Endothelial cell of coronary artery (primary cell): Measurements from ENCODE around the gene ATXN7L1. TPM values are rescaled to one million over a fixed set of nuclear protein-coding genes. Genes with fewer than 3 reads are reported as not detected.

Experiments
- total RNA-seq: library from RNA; depleted of rRNA; stranded (reverse); fragments of >200 nt; gene quantifications from 2 replicates; pipeline ENCODE4 v1.2.3, GENCODE V29; 2014

ATXN7L1 gene
- 5.5 and 6.5 TPM in 2 replicates for total RNA-seq

GRCh38 chr7:105876091-105876963, at the start of gene ATXN7L1:
TSS of gene ATXN7L1 (minus strand) at chr7:105876599. CDS start at chr7:105876558, 41 bp downstream.

GRCh38 chr7:105581066-105581811, 295.2 kb downstream of the ATXN7L1 start, which contains the start of gene EFCAB10:
TSS of gene EFCAB10 (minus strand) at chr7:105581493. CDS start at chr7:105581463, 30 bp downstream.

Other genes with a start within 250 kb of the ATXN7L1 start
- 1.3 and 1.7 TPM in 2 replicates for gene CDHR3, start 86.7 kb upstream of the ATXN7L1 start, total RNA-seq
- 41.7 and 56.0 TPM in 2 replicates for gene SYPL1, start 235.7 kb upstream of the ATXN7L1 start, total RNA-seq